OCI-LY3 (cell line): Measurements from ENCODE around the gene RBMS3.

Experiments
- CTCF ChIP-seq: fragments of 200-600, 300-600 bp; sonication (generic); IDR thresholded peaks from 2 replicates; pipeline ENCODE4 v1.5.1; 2014; ENCODE audit warnings: antibody characterized with exemption, low read length, low read depth
- EZH2phosphoT487 ChIP-seq: fragments of 200-600 bp; shearing (Covaris generic); IDR thresholded peaks from 2 replicates; pipeline ENCODE4 v1.6.1; 2018; ENCODE audit warnings: antibody characterized with exemption, mixed run types, low read depth

- TF ChIP-seq CTCF = no peak
- no peak for TF ChIP-seq EZH2phosphoT487
Measured at GRCh38 chr3:29268651-29269050, 12.2 kb upstream of the RBMS3 start.
